Measurements from ENCODE around the gene RFC3.

- TF ChIP-seq CTCF (IDR thresholded peaks at IDR 0.05) (no peak), POLR2A (IDR thresholded peaks at IDR 0.05) (no peak)
Measured at GRCh38 chr13:33793726-33794125, 24.2 kb upstream of the RFC3 start.

Data from lower leg skin (tissue), 3 donors.